GM12875 (cell line): ENCODE measurements around the gene SLIT3.

Experiments
- H3K4me3 ChIP-seq: one replicate; pipeline ENCODE4 v1.5.1; 2011; ENCODE audit warnings: low read depth, low read length, control low read depth
- TF ChIP-seq, protein P1 (sequence below): IDR thresholded peaks from 2 replicates; pipeline ENCODE4 v1.5.1; 2011; ENCODE audit warnings: low read depth, mild to moderate bottlenecking, control low read depth, inconsistent platforms, low read length, moderate library complexity, borderline replicate concordance; ENCODE audit not compliant: insufficient read depth

Gene SLIT3

GRCh38 chr5:168781941-168782571, 518.9 kb downstream of the SLIT3 start:
- TF ChIP-seq, protein P1, sequence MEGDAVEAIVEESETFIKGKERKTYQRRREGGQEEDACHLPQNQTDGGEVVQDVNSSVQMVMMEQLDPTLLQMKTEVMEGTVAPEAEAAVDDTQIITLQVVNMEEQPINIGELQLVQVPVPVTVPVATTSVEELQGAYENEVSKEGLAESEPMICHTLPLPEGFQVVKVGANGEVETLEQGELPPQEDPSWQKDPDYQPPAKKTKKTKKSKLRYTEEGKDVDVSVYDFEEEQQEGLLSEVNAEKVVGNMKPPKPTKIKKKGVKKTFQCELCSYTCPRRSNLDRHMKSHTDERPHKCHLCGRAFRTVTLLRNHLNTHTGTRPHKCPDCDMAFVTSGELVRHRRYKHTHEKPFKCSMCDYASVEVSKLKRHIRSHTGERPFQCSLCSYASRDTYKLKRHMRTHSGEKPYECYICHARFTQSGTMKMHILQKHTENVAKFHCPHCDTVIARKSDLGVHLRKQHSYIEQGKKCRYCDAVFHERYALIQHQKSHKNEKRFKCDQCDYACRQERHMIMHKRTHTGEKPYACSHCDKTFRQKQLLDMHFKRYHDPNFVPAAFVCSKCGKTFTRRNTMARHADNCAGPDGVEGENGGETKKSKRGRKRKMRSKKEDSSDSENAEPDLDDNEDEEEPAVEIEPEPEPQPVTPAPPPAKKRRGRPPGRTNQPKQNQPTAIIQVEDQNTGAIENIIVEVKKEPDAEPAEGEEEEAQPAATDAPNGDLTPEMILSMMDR = no peak
- no peak overlapping the region for H3K4me3 ChIP-seq

GRCh38 chr5:168780888-168781287, 520.1 kb downstream of the SLIT3 start:
- TF ChIP-seq, protein P1 = no peak
- H3K4me3 ChIP-seq = no peak overlapping the region

DNA sequence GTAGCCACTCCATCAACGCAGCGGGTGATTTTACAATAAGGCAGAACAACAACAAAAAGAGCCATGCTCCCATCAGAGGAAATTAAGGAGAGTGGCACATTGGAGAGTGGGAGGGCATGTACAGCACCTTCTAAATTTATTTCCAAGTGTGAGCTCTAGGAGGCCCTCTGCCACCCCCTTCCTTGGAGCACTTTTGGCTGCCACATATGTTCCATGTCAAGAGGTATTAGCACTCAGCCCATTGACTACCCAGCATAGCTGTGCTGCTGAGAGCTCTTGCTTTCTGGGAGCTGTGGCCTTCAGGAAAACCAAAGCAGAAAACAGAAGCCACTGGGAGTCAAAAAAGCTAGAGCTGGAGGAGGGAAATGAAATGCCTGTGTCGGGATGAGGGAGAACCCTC, 521.6 kb downstream of the SLIT3 start:
- TF ChIP-seq, protein P1 = no peak
- H3K4me3 ChIP-seq = no peak overlapping the region

GRCh38 chr5:168778536-168778935, 522.4 kb downstream of the SLIT3 start:
- TF ChIP-seq, protein P1 = no peak
- H3K4me3 ChIP-seq = no peak overlapping the region

DNA sequence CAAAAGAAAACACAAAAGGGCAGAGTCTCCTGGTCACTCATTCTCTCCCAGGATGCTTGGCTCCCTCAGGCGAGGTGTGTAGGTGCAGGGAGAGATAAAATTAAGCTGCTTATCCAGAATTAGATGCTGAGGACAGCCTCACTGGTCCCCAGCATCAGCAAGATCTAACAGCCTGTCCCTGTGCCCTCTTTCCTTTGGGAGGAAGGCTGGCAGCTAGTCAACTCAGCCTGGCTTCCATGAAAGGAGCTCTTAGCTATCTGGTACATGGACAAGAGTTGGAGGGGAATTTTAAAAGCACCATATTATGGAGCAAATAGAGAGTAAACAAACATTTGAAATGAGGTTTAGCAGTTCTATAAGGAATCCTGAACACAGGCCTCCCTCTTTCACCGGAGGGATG, 523.3 kb downstream of the SLIT3 start:
- TF ChIP-seq, protein P1 = no peak
- H3K4me3 ChIP-seq = no peak overlapping the region

DNA sequence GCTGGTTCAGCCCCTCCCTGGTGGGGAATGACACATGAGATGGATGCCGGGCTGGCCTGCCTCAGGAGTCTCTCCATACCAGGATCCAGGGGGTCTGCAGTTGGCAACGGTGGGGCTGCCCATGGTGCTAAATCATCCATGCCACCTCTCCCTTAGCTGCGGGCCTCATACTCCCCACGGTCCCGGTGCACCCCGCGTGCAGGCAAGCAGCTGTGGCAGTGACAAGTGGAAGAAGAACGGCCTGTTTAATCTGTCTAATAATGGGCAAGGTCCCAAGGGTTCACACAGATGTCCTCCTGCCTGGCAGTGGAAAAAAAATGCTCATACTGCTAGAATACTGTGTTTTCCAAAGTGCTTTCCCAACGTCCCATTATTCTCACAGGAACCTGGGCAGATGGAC, 524.9 kb downstream of the SLIT3 start:
- H3K4me3 ChIP-seq = no peak overlapping the region
- TF ChIP-seq, protein P1 = no peak

DNA sequence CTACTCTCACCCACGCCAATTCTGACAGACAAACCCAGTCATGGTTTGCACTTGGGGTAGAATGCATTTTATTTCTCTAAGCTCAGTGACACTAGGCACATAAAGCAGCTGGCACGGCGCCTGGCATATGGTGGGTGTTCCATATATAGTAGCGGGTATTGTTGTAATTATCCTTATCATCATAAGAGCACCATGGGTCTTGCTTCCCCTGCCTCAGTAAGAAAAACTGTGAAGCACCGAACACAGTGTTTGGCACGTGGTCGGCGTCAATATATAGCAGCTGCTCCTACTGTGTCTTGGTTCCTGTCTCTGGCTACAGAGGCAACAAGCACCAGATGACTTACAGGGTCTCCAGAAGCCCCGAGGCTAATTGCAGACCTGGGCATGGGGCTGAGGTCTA, 527.7 kb downstream of the SLIT3 start:
- TF ChIP-seq, protein P1 = no peak

More for the DNA sequence above, 527.7 kb downstream of the SLIT3 start:
- H3K4me3 ChIP-seq = no peak overlapping the region
